WTC11 (cell line): ENCODE results near the gene TAP2.
"Not testable (repeated sequence)": the region's sequence is repeated elsewhere in the genome, so short reads cannot be mapped to it uniquely, and the experiment has no call there.

Source experiments
- CTCF ChIP-seq: fragments of 200-600 bp; IDR thresholded peaks from 2 replicates; pipeline ENCODE4 v1.8.0; 2022; ENCODE audit warnings: antibody characterized with exemption
- E2F5 ChIP-seq: sonication (generic); formaldehyde crosslinking; IDR thresholded peaks from 2 replicates; pipeline ENCODE4 v1.8.1; 2022; ENCODE audit warnings: mild to moderate bottlenecking, moderate library complexity, missing genetic modification reagents
- FOXJ3 ChIP-seq: sonication (generic); formaldehyde crosslinking; IDR thresholded peaks from 2 replicates; pipeline ENCODE4 v1.9.0; 2021; ENCODE audit warnings: missing genetic modification reagents, mild to moderate bottlenecking, borderline replicate concordance
- IRF2 ChIP-seq: sonication (generic); formaldehyde crosslinking; IDR thresholded peaks from 2 replicates; pipeline ENCODE4 v1.8.0; 2022; ENCODE audit warnings: low read depth, missing genetic modification reagents, borderline replicate concordance
- PRDM15 ChIP-seq: sonication (generic); formaldehyde crosslinking; IDR thresholded peaks from 2 replicates; pipeline ENCODE4 v1.8.0; 2022; ENCODE audit warnings: missing genetic modification reagents
- RORB ChIP-seq: fragments of 250-450 bp; sonication (Bioruptor Pico); IDR thresholded peaks from 2 replicates; pipeline ENCODE4 v1.9.0; 2021; ENCODE audit warnings: mild to moderate bottlenecking
- SP1 ChIP-seq: sonication (generic); formaldehyde crosslinking; conservative IDR thresholded peaks from 2 replicates; pipeline ENCODE4 v1.8.1; 2022; ENCODE audit warnings: missing genetic modification reagents
- ZNF138 ChIP-seq: sonication (generic); formaldehyde crosslinking; conservative IDR thresholded peaks from 2 replicates; pipeline ENCODE4 v1.8.1; 2022; ENCODE audit warnings: mild to moderate bottlenecking, moderate library complexity, missing genetic modification reagents
- TF ChIP-seq, protein P1 (sequence below): sonication (generic); formaldehyde crosslinking; conservative IDR thresholded peaks from 2 replicates; pipeline ENCODE4 v1.8.1; 2023; ENCODE audit warnings: mild to moderate bottlenecking, low read depth, missing genetic modification reagents, moderate library complexity

DNA sequence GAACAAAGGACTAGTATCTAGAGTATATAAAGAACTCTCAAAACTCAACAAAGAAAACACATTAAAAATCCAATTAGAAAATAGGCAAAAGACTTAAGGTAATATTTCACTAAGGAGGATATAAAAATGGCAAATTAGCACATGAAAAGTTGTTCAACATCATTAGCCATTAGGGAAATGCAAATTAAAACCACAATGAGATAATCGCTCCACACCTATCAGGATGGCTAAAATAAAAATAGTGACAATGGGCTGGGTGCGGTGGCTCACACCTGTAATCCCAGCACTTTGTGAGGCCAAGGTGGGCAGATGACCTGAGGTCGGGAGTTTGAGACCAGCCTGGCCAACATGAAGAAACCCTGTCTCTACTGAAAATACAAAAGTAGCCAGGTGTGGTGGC lies 42.4 kb upstream of the TAP2 start:
- not testable (repeated sequence) for TF ChIP-seq PRDM15 (CRISPR knock-in tag); CTCF; RORB (CRISPR knock-in tag); ZNF138 (CRISPR knock-in tag); IRF2; SP1 (CRISPR knock-in tag); E2F5 (CRISPR knock-in tag); FOXJ3 (CRISPR knock-in tag)
- TF ChIP-seq, protein P1, sequence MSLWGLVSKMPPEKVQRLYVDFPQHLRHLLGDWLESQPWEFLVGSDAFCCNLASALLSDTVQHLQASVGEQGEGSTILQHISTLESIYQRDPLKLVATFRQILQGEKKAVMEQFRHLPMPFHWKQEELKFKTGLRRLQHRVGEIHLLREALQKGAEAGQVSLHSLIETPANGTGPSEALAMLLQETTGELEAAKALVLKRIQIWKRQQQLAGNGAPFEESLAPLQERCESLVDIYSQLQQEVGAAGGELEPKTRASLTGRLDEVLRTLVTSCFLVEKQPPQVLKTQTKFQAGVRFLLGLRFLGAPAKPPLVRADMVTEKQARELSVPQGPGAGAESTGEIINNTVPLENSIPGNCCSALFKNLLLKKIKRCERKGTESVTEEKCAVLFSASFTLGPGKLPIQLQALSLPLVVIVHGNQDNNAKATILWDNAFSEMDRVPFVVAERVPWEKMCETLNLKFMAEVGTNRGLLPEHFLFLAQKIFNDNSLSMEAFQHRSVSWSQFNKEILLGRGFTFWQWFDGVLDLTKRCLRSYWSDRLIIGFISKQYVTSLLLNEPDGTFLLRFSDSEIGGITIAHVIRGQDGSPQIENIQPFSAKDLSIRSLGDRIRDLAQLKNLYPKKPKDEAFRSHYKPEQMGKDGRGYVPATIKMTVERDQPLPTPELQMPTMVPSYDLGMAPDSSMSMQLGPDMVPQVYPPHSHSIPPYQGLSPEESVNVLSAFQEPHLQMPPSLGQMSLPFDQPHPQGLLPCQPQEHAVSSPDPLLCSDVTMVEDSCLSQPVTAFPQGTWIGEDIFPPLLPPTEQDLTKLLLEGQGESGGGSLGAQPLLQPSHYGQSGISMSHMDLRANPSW (CRISPR knock-in tag) = not testable (repeated sequence)
